Brain microvascular endothelial cell (primary cell): ENCODE results near the gene PATJ.
A peak's percentile ranks its signal among the peaks of the same experiment; 100 is the strongest.

Experiments used
- DNase-seq: peaks from one replicate; pipeline ENCODE4 v3.0.0-alpha.2; 2020
- H3K27ac ChIP-seq: fragments of 250-450 bp; sonication (Bioruptor Pico); 2 replicates; pipeline ENCODE4 v1.5.1; 2020; ENCODE audit warnings: mild to moderate bottlenecking, moderate library complexity
- H3K27me3 ChIP-seq: fragments of 250-450 bp; sonication (Bioruptor Pico); replicated peaks from 2 replicates; pipeline ENCODE4 v1.5.1; 2020; ENCODE audit warnings: mild to moderate bottlenecking
- H3K36me3 ChIP-seq: fragments of 250-450 bp; sonication (Bioruptor Pico); replicated peaks from 2 replicates; pipeline ENCODE4 v1.5.1; 2020; ENCODE audit warnings: mild to moderate bottlenecking
- H3K4me3 ChIP-seq: 2 replicates; pipeline ENCODE4 v1.5.1; 2011; ENCODE audit warnings: low read depth, mild to moderate bottlenecking, control low read depth, low read length, moderate library complexity
- CTCF ChIP-seq: IDR thresholded peaks from 2 replicates; pipeline ENCODE4 v1.5.1; 2011; ENCODE audit warnings: low read depth, mild to moderate bottlenecking, moderate library complexity, low read length, control low read depth, inconsistent platforms; ENCODE audit errors: missing control alignments
- in situ Hi-C: cut with HindIII; loops from 2 replicates; pipeline ENCODE4 v1.10.0; 2017; ENCODE audit warnings: low sequenced_read_pairs, low pct_ligation_motif_present

The PATJ gene

GRCh38 chr1:62029704-62030103, 287.4 kb downstream of the PATJ start:
- H3K4me3 ChIP-seq = no peak overlapping the region
- H3K36me3 ChIP-seq = no peaks in the 10 kb centered on the region
- H3K27ac ChIP-seq = no peak overlapping the region
- no peaks in the 10 kb centered on the region for H3K27me3 ChIP-seq
- in situ Hi-C loops = no loop called here
- no peak for TF ChIP-seq CTCF
- no peak for DNase-seq

DNA sequence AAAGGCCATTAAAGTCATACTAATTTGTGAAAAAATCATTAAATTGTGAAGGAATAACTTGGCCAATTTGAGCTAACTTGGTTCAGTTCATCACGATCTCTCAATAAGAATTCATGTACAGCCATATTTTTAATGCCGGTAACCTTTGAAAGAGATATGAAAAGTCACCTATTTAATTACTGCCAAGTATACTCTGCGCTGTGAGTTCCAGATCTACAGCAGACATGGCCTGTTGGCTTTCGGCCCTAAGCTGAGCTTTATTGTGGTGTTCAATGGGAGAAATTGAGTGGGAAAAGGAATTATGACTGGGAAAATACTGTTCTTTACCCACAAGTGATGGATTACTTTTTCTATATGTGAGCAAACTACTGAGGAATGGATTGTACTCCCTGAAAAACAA, 292.5 kb downstream of the PATJ start:
- Histone ChIP-seq H3K27ac (no peak overlapping the region), H3K27me3 (no peaks in the 10 kb centered on the region), H3K36me3 (no peaks in the 10 kb centered on the region), H3K4me3 (no peak overlapping the region)
- in situ Hi-C loops = no loop called here
- no peak for TF ChIP-seq CTCF
- no peak for DNase-seq

GRCh38 chr1:62037274-62037673, 295.0 kb downstream of the PATJ start:
- in situ Hi-C loops = no loop called here
- no peaks in the 10 kb centered on the region for H3K36me3 ChIP-seq
- no peaks in the 10 kb centered on the region for H3K27me3 ChIP-seq
- no peak overlapping the region for H3K4me3 ChIP-seq
- no peak for TF ChIP-seq CTCF
- H3K27ac ChIP-seq = no peak overlapping the region
- no peak for DNase-seq

DNA sequence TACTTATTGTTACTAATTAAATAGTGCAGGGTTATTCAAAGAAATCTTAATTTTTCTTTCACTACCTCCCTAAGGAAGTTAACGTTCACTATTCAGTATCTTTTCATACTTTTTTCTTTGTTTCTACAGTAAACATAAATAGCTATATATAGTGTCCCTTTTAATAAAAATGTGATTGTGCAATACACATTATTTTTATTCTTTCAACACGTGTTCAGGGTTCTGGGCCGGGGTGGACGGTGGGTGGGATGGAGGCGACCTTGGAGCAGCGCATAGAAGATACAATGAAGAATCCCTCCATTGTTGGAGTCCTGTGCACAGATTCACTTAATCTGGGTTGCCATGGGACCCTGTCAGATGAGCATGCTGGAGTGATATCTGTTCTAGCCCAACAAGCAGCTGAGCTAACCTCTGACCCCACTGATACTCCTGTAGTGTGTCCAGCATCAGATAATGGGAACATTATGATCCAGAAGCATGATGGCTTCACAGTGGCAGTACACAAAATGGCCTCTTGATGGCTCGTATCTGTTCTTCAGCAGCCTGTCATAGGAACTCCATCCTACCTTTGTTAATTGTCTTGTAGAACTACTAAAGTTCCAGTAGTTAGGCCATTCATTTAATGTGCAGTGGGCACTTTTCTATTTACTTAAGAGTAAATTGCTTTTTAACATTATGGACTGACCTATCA, 296.5 kb downstream of the PATJ start:
- Histone ChIP-seq H3K27ac (no peak overlapping the region), H3K4me3 (no peak overlapping the region), H3K36me3 (no peaks in the 10 kb centered on the region), H3K27me3 (no peaks in the 10 kb centered on the region)
- in situ Hi-C loops = no loop called here
- peak; percentile 43 for TF ChIP-seq CTCF
- DNase-seq = no peak

DNA sequence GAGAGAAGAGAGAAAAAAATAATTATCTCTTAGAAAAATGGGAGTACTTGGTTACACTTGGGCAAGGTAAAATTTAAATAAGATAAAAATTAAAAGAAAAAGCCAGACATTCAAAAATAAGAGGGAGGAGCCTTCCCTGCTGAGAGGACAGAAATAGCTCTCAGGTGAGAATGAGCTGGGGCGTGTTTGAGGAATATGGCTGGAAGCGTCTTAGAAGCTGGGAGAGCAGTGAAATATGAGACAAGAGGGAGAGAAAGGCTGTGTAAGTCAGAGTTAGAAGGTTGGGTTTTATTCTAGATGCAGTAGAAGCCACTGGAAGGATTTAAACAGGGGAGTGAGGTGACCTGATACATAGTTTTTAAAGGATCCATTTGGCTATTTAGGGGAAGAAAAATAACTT, 298.2 kb downstream of the PATJ start:
- no peak for DNase-seq
- in situ Hi-C loops = no loop called here
- no peak for TF ChIP-seq CTCF
- Histone ChIP-seq H3K27ac (no peak overlapping the region), H3K4me3 (no peak overlapping the region), H3K36me3 (no peaks in the 10 kb centered on the region), H3K27me3 (no peaks in the 10 kb centered on the region)

DNA sequence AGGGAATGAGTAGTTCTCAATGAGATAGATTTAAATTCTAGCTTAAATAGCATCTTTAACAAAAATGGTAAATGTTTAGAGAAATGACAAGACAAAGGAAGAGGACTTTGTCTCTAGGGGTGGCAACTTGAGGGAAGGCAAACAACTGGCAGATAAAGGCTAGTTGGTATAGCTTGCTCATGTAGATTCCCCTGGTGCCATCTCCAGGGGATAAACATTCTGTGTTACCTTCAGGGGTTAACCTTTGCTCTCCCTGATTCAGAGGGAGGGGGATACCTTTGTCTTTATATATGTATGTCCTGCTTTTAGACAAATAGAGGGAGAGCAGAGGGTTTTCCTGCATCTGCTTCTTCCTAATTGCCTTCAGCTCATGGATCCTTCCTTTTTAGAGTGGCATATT, 298.7 kb downstream of the PATJ start:
- Histone ChIP-seq H3K27me3 (no peaks in the 10 kb centered on the region), H3K27ac (no peak overlapping the region), H3K36me3 (no peaks in the 10 kb centered on the region), H3K4me3 (no peak overlapping the region)
- DNase-seq = no peak
- in situ Hi-C loops = no loop called here
- TF ChIP-seq CTCF = no peak
